SH-SY5Y (cell line): ENCODE data around the gene ANXA7.

Source experiments
- GATA2 ChIP-seq: IDR thresholded peaks from 2 replicates; pipeline ENCODE4 v1.6.1; 2011; ENCODE audit warnings: mild to moderate bottlenecking, low read depth, low read length
- GATA3 ChIP-seq: IDR thresholded peaks from 2 replicates; pipeline ENCODE4 v1.6.1; 2011; ENCODE audit warnings: low read depth, mild to moderate bottlenecking, low read length, moderate library complexity

GRCh38 chr10:73446926-73447325 lies 33.1 kb upstream of the ANXA7 start:
- no peak for TF ChIP-seq GATA2
- no peak for TF ChIP-seq GATA3
